HEK293 (cell line): ENCODE results near the gene NCAPD3.

Source experiments
- CTCF ChIA-PET: fragments of 350-600 bp; formaldehyde crosslinking; extraction: SDS; loops from one replicate; lab custom pipeline; 2021; ENCODE audit warnings: antibody characterized with exemption; lab: Yijun Ruan, JAX
- POLR2A ChIA-PET: fragments of 300-600 bp; formaldehyde crosslinking; extraction: SDS; loops from one replicate; lab custom pipeline; 2020; ENCODE audit warnings: antibody characterized with exemption, inconsistent platforms; lab: Yijun Ruan, JAX
- H3K27ac ChIP-seq: fragments of 200-500 bp; sonication (Bioruptor generic); 2 replicates; pipeline ENCODE4 v1.5.1; 2014; ENCODE audit warnings: low read depth, low read length, control low read depth, inconsistent platforms; ENCODE audit errors: extremely low read depth
- H3K36me3 ChIP-seq, 2 experiments: fragments of 200-500 bp in 1 of 2; sonication (Bioruptor generic) in 1 of 2; 1 replicate in 1 of 2; 2 replicates in 1 of 2; pipeline ENCODE4 v1.5.1; 2014 to 2017; ENCODE audit warnings: inconsistent platforms in 2 of 2, low read length in 2 of 2; ENCODE audit not compliant: control insufficient read depth in 2 of 2, insufficient read depth in 1 of 2
- H3K4me1 ChIP-seq: fragments of 200-500 bp; sonication (Bioruptor generic); 2 replicates; pipeline ENCODE4 v1.5.1; 2014; ENCODE audit warnings: mild to moderate bottlenecking, low read length, inconsistent platforms; ENCODE audit not compliant: control insufficient read depth, insufficient read depth
- H3K4me3 ChIP-seq: 2 replicates; pipeline ENCODE4 v1.5.1; 2011; ENCODE audit warnings: low read depth, mild to moderate bottlenecking, control low read depth, low read length, moderate library complexity
- H3K9me3 ChIP-seq: fragments of 200-500 bp; sonication (Bioruptor generic); 2 replicates; pipeline ENCODE4 v1.5.1; 2014; ENCODE audit warnings: low read depth, low read length, inconsistent platforms; ENCODE audit not compliant: control insufficient read depth, insufficient read depth
- GLIS1 ChIP-seq: fragments of 450-650 bp; formaldehyde crosslinking; IDR thresholded peaks from 2 replicates; pipeline ENCODE4 v1.5.1; 2016; ENCODE audit warnings: missing biosample characterization, missing genetic modification characterization
- IKZF3 ChIP-seq: fragments of 450-650 bp; IDR thresholded peaks from 2 replicates; pipeline ENCODE4 v1.5.0; 2018; ENCODE audit warnings: missing biosample characterization, mild to moderate bottlenecking, missing genetic modification characterization, moderate library complexity
- MZF1 ChIP-seq: fragments of 450-650 bp; formaldehyde crosslinking; IDR thresholded peaks from 2 replicates; pipeline ENCODE4 v1.5.1; 2017; ENCODE audit warnings: missing biosample characterization, missing genetic modification characterization, borderline replicate concordance
- PRDM1 ChIP-seq: fragments of 450-650 bp; formaldehyde crosslinking; IDR thresholded peaks from 2 replicates; pipeline ENCODE4; 2016; ENCODE audit warnings: missing biosample characterization, missing genetic modification characterization
- PRDM10 ChIP-seq: fragments of 450-650 bp; formaldehyde crosslinking; IDR thresholded peaks from 2 replicates; pipeline ENCODE4 v1.5.1; 2016; ENCODE audit warnings: missing biosample characterization, missing genetic modification characterization
- SCRT1 ChIP-seq: fragments of 450-650 bp; formaldehyde crosslinking; IDR thresholded peaks from 2 replicates; pipeline ENCODE4 v1.5.1; 2016; ENCODE audit warnings: missing biosample characterization, missing genetic modification characterization, borderline replicate concordance
- SCRT2 ChIP-seq: fragments of 450-650 bp; formaldehyde crosslinking; IDR thresholded peaks from 2 replicates; pipeline ENCODE4 v1.5.1; 2016; ENCODE audit warnings: missing biosample characterization, missing genetic modification characterization
- ZBTB10 ChIP-seq: fragments of 450-650 bp; formaldehyde crosslinking; IDR thresholded peaks from 2 replicates; pipeline ENCODE4 v1.5.1; 2016; ENCODE audit warnings: missing biosample characterization, missing genetic modification characterization
- ZBTB7A ChIP-seq: fragments of 450-650 bp; formaldehyde crosslinking; IDR thresholded peaks from 2 replicates; pipeline ENCODE4 v1.5.1; 2016; ENCODE audit warnings: low read depth, missing biosample characterization, missing genetic modification characterization
- ZFP3 ChIP-seq: fragments of 450-650 bp; formaldehyde crosslinking; IDR thresholded peaks from 2 replicates; pipeline ENCODE4 v1.5.1; 2016; ENCODE audit warnings: low read depth, missing biosample characterization, missing genetic modification characterization
- ZNF138 ChIP-seq: fragments of 450-650 bp; formaldehyde crosslinking; IDR thresholded peaks from 2 replicates; pipeline ENCODE4 v1.5.1; 2016; ENCODE audit warnings: missing biosample characterization, missing genetic modification characterization, borderline replicate concordance
- ZNF169 ChIP-seq: fragments of 450-650 bp; formaldehyde crosslinking; IDR thresholded peaks from 2 replicates; pipeline ENCODE4 v1.5.1; 2016; ENCODE audit warnings: missing biosample characterization, missing genetic modification characterization
- ZNF248 ChIP-seq: fragments of 450-650 bp; formaldehyde crosslinking; IDR thresholded peaks from 2 replicates; pipeline ENCODE4 v1.5.1; 2017; ENCODE audit warnings: missing biosample characterization, missing genetic modification characterization
- ZNF37A ChIP-seq: fragments of 450-650 bp; IDR thresholded peaks from 2 replicates; pipeline ENCODE4 v1.5.1; 2018; ENCODE audit warnings: missing biosample characterization, missing genetic modification characterization
- ZNF48 ChIP-seq: fragments of 450-650 bp; formaldehyde crosslinking; IDR thresholded peaks from 2 replicates; pipeline ENCODE4 v1.5.1; 2016; ENCODE audit warnings: missing biosample characterization, missing genetic modification characterization
- ZNF544 ChIP-seq: fragments of 450-650 bp; formaldehyde crosslinking; IDR thresholded peaks from 2 replicates; pipeline ENCODE4 v1.5.0; 2017; ENCODE audit warnings: missing biosample characterization, missing genetic modification characterization
- ZNF639 ChIP-seq: fragments of 450-650 bp; formaldehyde crosslinking; IDR thresholded peaks from 2 replicates; pipeline ENCODE4 v1.5.1; 2016; ENCODE audit warnings: missing biosample characterization, missing genetic modification characterization

Gene NCAPD3

GRCh38 chr11:134230339-134230738 lies 6.6 kb upstream of the NCAPD3 start:
- ChIA-PET POLR2A (no interaction called here), CTCF (no interaction called here)
- TF ChIP-seq IKZF3 (tag by site-specific recombination) (no peak), PRDM10 (tag by site-specific recombination) (no peak), ZNF639 (tag by site-specific recombination) (no peak), SCRT2 (tag by site-specific recombination) (peak; percentile 69), ZNF138 (tag by site-specific recombination) (no peak), ZNF248 (tag by site-specific recombination) (no peak), ZNF544 (tag by site-specific recombination) (no peak), ZFP3 (tag by site-specific recombination) (no peak), ZNF169 (tag by site-specific recombination) (no peak)
- Histone ChIP-seq H3K4me1 (peaks cover 7% of the 10 kb centered on the region; the same call in 1 of the 2 replicates), H3K4me3 (no peak overlapping the region), H3K9me3 (no peaks in the 10 kb centered on the region), H3K27ac (no peak overlapping the region), H3K36me3 (peaks cover 0 to 28% of the 10 kb centered on the region in 2 experiments; a peak in 1 of 3 replicates)

GRCh38 chr11:134229126-134229790 lies 5.5 kb upstream of the NCAPD3 start:
- Histone ChIP-seq H3K4me3 (no peak overlapping the region), H3K27ac (no peak overlapping the region), H3K36me3 (peaks cover 0 to 19% of the 10 kb centered on the region in 2 experiments; a peak in 1 of 3 replicates), H3K4me1 (peaks cover 7% of the 10 kb centered on the region; the same call in 1 of the 2 replicates), H3K9me3 (no peaks in the 10 kb centered on the region)
- ChIA-PET POLR2A (no interaction called here), CTCF (no interaction called here)
- TF ChIP-seq GLIS1 (tag by site-specific recombination), result 0 out of 2 replicates have a peak, but pooled peaks have one; percentile 16
- TF ChIP-seq ZBTB10 (tag by site-specific recombination), result no peak

- H3K36me3 ChIP-seq, result peaks cover 0 to 19% of the 10 kb centered on the region in 2 experiments; a peak in 1 of 3 replicates
- H3K4me3 ChIP-seq, result no peak overlapping the region
- ChIA-PET POLR2A (no interaction called here), CTCF (no interaction called here)
- H3K4me1 ChIP-seq, result peaks cover 7% of the 10 kb centered on the region; the same call in 1 of the 2 replicates
- no peak overlapping the region for H3K27ac ChIP-seq
- TF ChIP-seq ZNF544 (tag by site-specific recombination), result no peak
- TF ChIP-seq SCRT1 (tag by site-specific recombination), result no peak
- TF ChIP-seq ZBTB7A (tag by site-specific recombination), result no peak
- no peak for TF ChIP-seq ZNF48 (tag by site-specific recombination)
- no peak for TF ChIP-seq PRDM1 (tag by site-specific recombination)
- TF ChIP-seq MZF1 (tag by site-specific recombination), result no peak
- TF ChIP-seq ZNF37A (tag by site-specific recombination), result no peak
- H3K9me3 ChIP-seq, result no peaks in the 10 kb centered on the region
These were observed 4.9 kb upstream of the NCAPD3 start for GRCh38 chr11:134228625-134229024.
